MM.1S (cell line): ENCODE measurements around the gene NRGN.

Experiments
- DNase-seq: peaks from one replicate; pipeline ENCODE4 v3.0.0-alpha.2; 2015
- H2AFZ ChIP-seq: fragments of 300-600 bp; sonication (generic); 2 replicates; pipeline ENCODE4 v1.6.0; 2016; ENCODE audit warnings: antibody characterized with exemption, low read length
- H3F3A ChIP-seq: fragments of 300-600 bp; sonication (generic); 2 replicates; pipeline ENCODE4 v1.6.1; 2016; ENCODE audit warnings: mild to moderate bottlenecking, antibody characterized with exemption, low read length, moderate library complexity, mixed read lengths; ENCODE audit not compliant: insufficient read depth
- H3K27ac ChIP-seq: fragments of 300-600 bp; sonication (generic); 2 replicates; pipeline ENCODE4 v1.5.1; 2016; ENCODE audit warnings: mild to moderate bottlenecking, low read length
- H3K27me3 ChIP-seq: fragments of 300-600 bp; sonication (generic); replicated peaks from 2 replicates; pipeline ENCODE4 v1.6.0; 2016; ENCODE audit warnings: low read length; ENCODE audit not compliant: insufficient read depth
- H3K36me3 ChIP-seq: fragments of 300-600 bp; sonication (generic); replicated peaks from 2 replicates; pipeline ENCODE4 v1.6.1; 2016; ENCODE audit warnings: mild to moderate bottlenecking, low read length, mixed read lengths; ENCODE audit not compliant: insufficient read depth
- H3K4me1 ChIP-seq: fragments of 300-600 bp; sonication (generic); 2 replicates; pipeline ENCODE4 v1.6.1; 2016; ENCODE audit warnings: low read length, mixed read lengths
- H3K4me2 ChIP-seq: fragments of 300-600 bp; sonication (generic); 2 replicates; pipeline ENCODE4 v1.6.0; 2016; ENCODE audit warnings: low read depth, low read length
- H3K4me3 ChIP-seq: fragments of 300-600 bp; sonication (generic); 2 replicates; pipeline ENCODE4 v1.5.1; 2016; ENCODE audit warnings: low read length, mixed read lengths
- H3K79me2 ChIP-seq: fragments of 300-600 bp; sonication (generic); 2 replicates; pipeline ENCODE4 v1.6.1; 2016; ENCODE audit warnings: mixed run types, low read length, mixed read lengths
- H3K9ac ChIP-seq: fragments of 300-600 bp; sonication (generic); 2 replicates; pipeline ENCODE4 v1.6.1; 2016; ENCODE audit warnings: low read length, mixed read lengths
- H3K9me2 ChIP-seq: fragments of 300-600 bp; sonication (generic); replicated peaks from 2 replicates; pipeline ENCODE4 v1.6.1; 2016; ENCODE audit warnings: mild to moderate bottlenecking, low read length, mixed read lengths; ENCODE audit not compliant: insufficient read depth
- H3K9me3 ChIP-seq: fragments of 300-600 bp; sonication (generic); replicated peaks from 2 replicates; pipeline ENCODE4 v1.6.1; 2016; ENCODE audit warnings: mild to moderate bottlenecking, low read length, mixed read lengths; ENCODE audit not compliant: insufficient read depth
- H4K20me1 ChIP-seq: fragments of 300-600 bp; sonication (generic); 2 replicates; pipeline ENCODE4 v1.6.1; 2016; ENCODE audit warnings: mild to moderate bottlenecking, low read length, moderate library complexity, mixed read lengths; ENCODE audit not compliant: insufficient read depth
- CTCF ChIP-seq: fragments of 300-600 bp; sonication (generic); IDR thresholded peaks from 2 replicates; pipeline ENCODE4 v1.5.1; 2016; ENCODE audit warnings: antibody characterized with exemption, low read length, mixed read lengths
- EZH2 ChIP-seq: fragments of 300-600 bp; sonication (generic); optimal IDR thresholded peaks from 2 replicates; pipeline ENCODE3; 2017; ENCODE audit warnings: low read depth, mild to moderate bottlenecking, antibody characterized with exemption, low read length, mixed read lengths
- EZH2phosphoT487 ChIP-seq: fragments of 300-600 bp; sonication (generic); IDR thresholded peaks from 2 replicates; pipeline ENCODE4 v1.6.1; 2018; ENCODE audit warnings: antibody characterized with exemption, low read length

Gene NRGN

GRCh38 chr11:124739479-124740276 lies at the start of gene NRGN:
Gene NRGN, plus strand, starts transcription at chr11:124739942. Its CDS starts 143 bp downstream, at chr11:124740085.
- peak; percentile 92 for DNase-seq
- TF ChIP-seq EZH2 (no peak), CTCF (no peak), EZH2phosphoT487 (no peak)
- Histone ChIP-seq H2AFZ (peak within 1 kb of the TSS; percentile 90), H3K79me2 (no peaks in the 10 kb centered on the region), H3K9me2 (no peaks in the 10 kb centered on the region), H3K9ac (peak within 1 kb of the TSS; percentile 41; the same call in 1 of the 2 replicates), H3K4me2 (peak within 1 kb of the TSS; percentile 99), H3K4me3 (peak within 1 kb of the TSS; percentile 59), H3K9me3 (no peaks in the 10 kb centered on the region), H3K27me3 (no peaks in the 10 kb centered on the region), H3F3A (no peaks in the 10 kb centered on the region), H3K36me3 (no peaks in the 10 kb centered on the region), H3K4me1 (peaks cover 9% of the 10 kb centered on the region; the same call in 1 of the 2 replicates), H3K27ac (no peak within 1 kb of the TSS), H4K20me1 (no peaks in the 10 kb centered on the region)

GRCh38 chr11:124693142-124693541 lies 46.6 kb upstream of the NRGN start:
- H3K36me3 ChIP-seq = no peaks in the 10 kb centered on the region
- no peaks in the 10 kb centered on the region for H3F3A ChIP-seq
- DNase-seq = no peak
- H3K79me2 ChIP-seq = no peaks in the 10 kb centered on the region
- no peaks in the 10 kb centered on the region for H3K9me2 ChIP-seq
- no peak overlapping the region for H3K9ac ChIP-seq
- no peak overlapping the region for H3K27ac ChIP-seq
- TF ChIP-seq CTCF (no peak), EZH2phosphoT487 (no peak), EZH2 (no peak)
- no peak overlapping the region for H2AFZ ChIP-seq
- H4K20me1 ChIP-seq = no peaks in the 10 kb centered on the region
- no peak overlapping the region for H3K4me3 ChIP-seq
- H3K27me3 ChIP-seq = no peaks in the 10 kb centered on the region
- no peak overlapping the region for H3K4me2 ChIP-seq
- no peaks in the 10 kb centered on the region for H3K9me3 ChIP-seq
- H3K4me1 ChIP-seq = no peaks in the 10 kb centered on the region

GRCh38 chr11:124699547-124699946 lies 40.2 kb upstream of the NRGN start:
- H3K36me3 ChIP-seq = no peaks in the 10 kb centered on the region
- no peak for DNase-seq
- TF ChIP-seq EZH2phosphoT487 (no peak), CTCF (no peak), EZH2 (no peak)
- no peak overlapping the region for H3K27ac ChIP-seq
- no peak overlapping the region for H2AFZ ChIP-seq
- no peaks in the 10 kb centered on the region for H3K4me1 ChIP-seq
- H3K27me3 ChIP-seq = no peaks in the 10 kb centered on the region
- no peaks in the 10 kb centered on the region for H3K9me3 ChIP-seq
- no peak overlapping the region for H3K4me3 ChIP-seq
- H3K79me2 ChIP-seq = no peaks in the 10 kb centered on the region
- no peaks in the 10 kb centered on the region for H4K20me1 ChIP-seq
- no peaks in the 10 kb centered on the region for H3F3A ChIP-seq
- H3K9me2 ChIP-seq = no peaks in the 10 kb centered on the region
- no peak overlapping the region for H3K9ac ChIP-seq
- H3K4me2 ChIP-seq = no peak overlapping the region
